Vagina (tissue), 2 donors: ENCODE data around the gene SLC2A10. TPM values are rescaled to one million over a fixed set of nuclear protein-coding genes. Genes with fewer than 3 reads are reported as not detected.

Experiments
- DNase-seq, 2 donors: peaks; one replicate each; pipeline ENCODE4 v3.0.0-alpha.2; 2017; ENCODE audit errors: extremely low spot score in 2 of 2
- H3K27ac ChIP-seq: fragments of 200-600 bp; sonication (generic); one replicate; pipeline ENCODE4 v1.5.1; 2019
- H3K27me3 ChIP-seq: fragments of 200-600 bp; sonication (generic); one replicate; pipeline ENCODE4 v1.5.1; 2019
- H3K36me3 ChIP-seq, 2 donors: fragments of 200-600 bp; sonication (generic); one replicate each; pipeline ENCODE4 v1.5.1; 2017 to 2019
- H3K4me1 ChIP-seq: fragments of 200-600 bp; sonication (generic); one replicate; pipeline ENCODE4 v1.5.1; 2019
- H3K4me3 ChIP-seq, 2 donors: fragments of 200-600 bp; sonication (generic); 1 replicate in 1 of 2; 2 replicates in 1 of 2; pipeline ENCODE4 v1.5.1; 2016 to 2019
- H3K9me3 ChIP-seq: fragments of 200-600 bp; sonication (generic); one replicate; pipeline ENCODE4 v1.5.1; 2019
- POLR2A ChIP-seq, 2 donors: fragments of 450-650 bp; IDR thresholded peaks; one replicate each; pipeline ENCODE4 v1.6.1; 2017; ENCODE audit warnings: antibody characterized with exemption in 2 of 2, mild to moderate bottlenecking in 2 of 2, moderate library complexity in 2 of 2
- POLR2AphosphoS5 ChIP-seq, 2 donors: sonication (generic); formaldehyde crosslinking; IDR thresholded peaks; one replicate each; pipeline ENCODE4 v1.9.0; 2017; ENCODE audit warnings: antibody characterized with exemption in 2 of 2, mild to moderate bottlenecking in 2 of 2, low read depth in 1 of 2; ENCODE audit not compliant: insufficient read depth in 1 of 2
- intact Hi-C: fragments of 100-400 bp; cut with DNase I; formaldehyde crosslinking; loops from one replicate; pipeline ENCODE4 v1.15.1; 2023
- total RNA-seq: library from RNA; depleted of rRNA; stranded (reverse); fragments of >200 nt; gene quantifications from one replicate; pipeline ENCODE4 v1.2.3, GENCODE V29; 2016
- TF ChIP-seq, protein P1 (sequence below), 3 experiments: fragments of 450-650 bp in 2 of 3; fragments of 200-600 bp in 1 of 3; sonication (generic) in 1 of 3; IDR thresholded peaks; one replicate each; pipeline ENCODE4 v1.5.1; 2017 to 2019; ENCODE audit warnings: antibody characterized with exemption in 3 of 3, mild to moderate bottlenecking in 2 of 3, moderate library complexity in 2 of 3

The SLC2A10 gene
- total RNA-seq, 1 donor from 2014 or later = 21.6 TPM

DNA sequence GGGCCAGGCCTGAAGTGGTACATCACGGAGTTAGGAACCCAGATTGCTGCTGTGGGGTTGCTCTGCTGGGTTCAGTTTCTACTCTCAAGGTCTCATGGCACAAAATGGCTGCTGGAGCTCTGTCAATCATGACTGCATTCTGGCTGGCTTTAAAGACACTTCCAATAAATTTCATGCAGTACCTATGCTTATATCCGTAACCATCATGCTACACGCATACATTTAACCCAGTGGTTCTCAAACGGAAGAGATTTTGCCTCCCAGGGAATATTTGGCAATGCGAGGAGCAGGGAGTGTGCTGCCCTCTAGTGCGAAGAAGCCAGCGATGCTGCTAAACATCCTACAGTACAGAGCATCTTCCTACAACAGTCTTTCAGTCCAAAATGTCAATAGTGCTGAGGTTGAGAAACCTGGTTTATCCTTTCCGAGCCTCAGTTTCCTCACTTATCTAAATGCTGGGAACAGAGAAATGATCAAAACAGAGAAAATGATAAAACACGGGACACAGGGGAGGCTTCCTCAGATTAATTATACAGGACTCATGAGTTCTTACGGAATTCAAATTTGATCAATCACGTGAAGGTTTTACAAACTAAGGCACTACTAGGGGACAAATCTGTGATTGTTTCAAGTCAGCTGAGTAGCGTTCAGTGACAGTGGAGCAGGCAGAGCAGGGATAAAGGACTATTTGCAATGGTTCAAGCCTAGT is 9.6 kb upstream of the SLC2A10 start:
- no peak overlapping the region for H3K4me3 ChIP-seq
- no peak overlapping the region for H3K27ac ChIP-seq
- H3K27me3 ChIP-seq = no peaks in the 10 kb centered on the region
- H3K9me3 ChIP-seq = no peaks in the 10 kb centered on the region
- H3K4me1 ChIP-seq = peaks cover 2% of the 10 kb centered on the region
- no peak for DNase-seq
- intact Hi-C loops = no loop called here
- no peaks in the 10 kb centered on the region for H3K36me3 ChIP-seq
- TF ChIP-seq POLR2AphosphoS5 (IDR thresholded peaks at IDR 0.05; ENCODE audit: insufficient read depth in 1 of 2, low read depth in 1 of 2) (no peak), POLR2A (IDR thresholded peaks at IDR 0.05) (no peak)
- TF ChIP-seq, protein P1, sequence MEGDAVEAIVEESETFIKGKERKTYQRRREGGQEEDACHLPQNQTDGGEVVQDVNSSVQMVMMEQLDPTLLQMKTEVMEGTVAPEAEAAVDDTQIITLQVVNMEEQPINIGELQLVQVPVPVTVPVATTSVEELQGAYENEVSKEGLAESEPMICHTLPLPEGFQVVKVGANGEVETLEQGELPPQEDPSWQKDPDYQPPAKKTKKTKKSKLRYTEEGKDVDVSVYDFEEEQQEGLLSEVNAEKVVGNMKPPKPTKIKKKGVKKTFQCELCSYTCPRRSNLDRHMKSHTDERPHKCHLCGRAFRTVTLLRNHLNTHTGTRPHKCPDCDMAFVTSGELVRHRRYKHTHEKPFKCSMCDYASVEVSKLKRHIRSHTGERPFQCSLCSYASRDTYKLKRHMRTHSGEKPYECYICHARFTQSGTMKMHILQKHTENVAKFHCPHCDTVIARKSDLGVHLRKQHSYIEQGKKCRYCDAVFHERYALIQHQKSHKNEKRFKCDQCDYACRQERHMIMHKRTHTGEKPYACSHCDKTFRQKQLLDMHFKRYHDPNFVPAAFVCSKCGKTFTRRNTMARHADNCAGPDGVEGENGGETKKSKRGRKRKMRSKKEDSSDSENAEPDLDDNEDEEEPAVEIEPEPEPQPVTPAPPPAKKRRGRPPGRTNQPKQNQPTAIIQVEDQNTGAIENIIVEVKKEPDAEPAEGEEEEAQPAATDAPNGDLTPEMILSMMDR (IDR thresholded peaks at IDR 0.05) = no peak

DNA sequence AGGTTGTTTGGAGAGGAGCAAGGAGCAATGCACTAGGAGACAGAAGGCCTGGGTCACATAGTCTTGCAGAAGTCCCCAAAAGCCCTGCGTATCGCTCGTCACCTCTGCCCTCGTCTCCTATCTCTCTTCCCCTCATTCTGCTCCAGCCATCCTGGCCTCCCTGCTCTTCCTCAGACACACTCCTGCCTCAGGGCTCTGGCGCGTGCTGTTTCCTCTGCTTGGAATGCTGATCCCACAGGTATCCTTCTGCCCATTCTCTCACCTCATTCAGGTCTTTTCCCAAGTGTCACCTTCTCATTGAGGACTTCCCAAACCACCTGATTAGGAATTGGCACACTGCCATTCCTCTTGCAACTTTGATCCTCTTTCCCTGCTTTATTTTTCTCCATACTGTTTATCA is 9.0 kb upstream of the SLC2A10 start:
- TF ChIP-seq, protein P1 (IDR thresholded peaks at IDR 0.05) = no peak
- no peak for TF ChIP-seq POLR2AphosphoS5 (IDR thresholded peaks at IDR 0.05; ENCODE audit: insufficient read depth in 1 of 2, low read depth in 1 of 2)
- TF ChIP-seq POLR2A (IDR thresholded peaks at IDR 0.05) = no peak
- no peaks in the 10 kb centered on the region for H3K36me3 ChIP-seq
- no peaks in the 10 kb centered on the region for H3K9me3 ChIP-seq
- intact Hi-C loops = no loop called here
- H3K4me3 ChIP-seq = no peak overlapping the region
- H3K27me3 ChIP-seq = no peaks in the 10 kb centered on the region
- H3K27ac ChIP-seq = no peak overlapping the region
- peaks cover 6% of the 10 kb centered on the region for H3K4me1 ChIP-seq
- no peak for DNase-seq

DNA sequence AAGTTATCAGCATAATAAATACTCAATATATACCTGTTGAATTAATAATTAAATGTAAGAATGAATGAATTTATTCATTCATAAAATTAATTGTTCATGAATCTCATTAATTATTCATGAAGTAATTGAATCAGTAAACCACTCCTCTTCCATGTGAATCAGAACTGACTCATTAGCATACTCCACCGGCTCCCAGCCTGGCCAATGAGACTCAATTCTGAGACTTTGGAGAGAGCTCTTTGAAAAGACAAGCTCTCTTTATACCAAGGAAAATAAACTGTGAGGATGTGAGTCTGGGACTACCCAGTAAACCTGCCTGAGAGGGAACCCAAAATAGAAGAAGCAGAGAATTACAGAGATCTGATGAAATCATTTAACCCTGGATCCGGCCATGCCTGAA is 8.4 kb upstream of the SLC2A10 start:
- no peak for DNase-seq
- no peaks in the 10 kb centered on the region for H3K27me3 ChIP-seq

DNA sequence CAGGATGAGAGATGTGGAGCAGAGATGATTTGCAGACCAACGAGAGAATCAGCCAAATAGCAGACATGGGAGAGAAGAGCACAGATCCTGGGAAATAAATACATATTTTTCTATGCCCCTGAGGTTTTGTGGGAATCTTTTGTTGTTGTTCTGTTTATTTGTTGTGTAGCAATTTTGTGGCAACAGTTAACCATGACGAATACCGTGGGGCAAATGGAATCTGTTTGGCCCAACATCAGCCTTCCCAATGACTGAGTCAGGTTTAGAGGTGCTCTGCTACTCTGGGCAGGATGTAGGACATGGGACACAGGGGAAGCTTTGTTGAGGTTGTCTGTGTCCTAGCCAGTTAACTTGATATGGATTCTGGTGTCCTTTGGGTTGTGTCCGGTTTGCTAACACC is 7.9 kb upstream of the SLC2A10 start:
- intact Hi-C loops = no loop called here
- Histone ChIP-seq H3K9me3 (no peaks in the 10 kb centered on the region), H3K4me1 (peaks cover 6% of the 10 kb centered on the region), H3K4me3 (no peak overlapping the region), H3K27ac (no peak overlapping the region), H3K36me3 (no peaks in the 10 kb centered on the region), H3K27me3 (no peaks in the 10 kb centered on the region)
- TF ChIP-seq POLR2A (IDR thresholded peaks at IDR 0.05) = no peak
- no peak for DNase-seq

More for the DNA sequence above, 8.4 kb upstream of the SLC2A10 start:
- Histone ChIP-seq H3K4me3 (no peak overlapping the region), H3K4me1 (peaks cover 6% of the 10 kb centered on the region), H3K27ac (no peak overlapping the region), H3K36me3 (no peaks in the 10 kb centered on the region), H3K9me3 (no peaks in the 10 kb centered on the region)
- intact Hi-C loops = no loop called here
- TF ChIP-seq POLR2A (IDR thresholded peaks at IDR 0.05) (no peak), POLR2AphosphoS5 (IDR thresholded peaks at IDR 0.05; ENCODE audit: insufficient read depth in 1 of 2, low read depth in 1 of 2) (no peak)
- TF ChIP-seq, protein P1 (IDR thresholded peaks at IDR 0.05) = no peak

DNA sequence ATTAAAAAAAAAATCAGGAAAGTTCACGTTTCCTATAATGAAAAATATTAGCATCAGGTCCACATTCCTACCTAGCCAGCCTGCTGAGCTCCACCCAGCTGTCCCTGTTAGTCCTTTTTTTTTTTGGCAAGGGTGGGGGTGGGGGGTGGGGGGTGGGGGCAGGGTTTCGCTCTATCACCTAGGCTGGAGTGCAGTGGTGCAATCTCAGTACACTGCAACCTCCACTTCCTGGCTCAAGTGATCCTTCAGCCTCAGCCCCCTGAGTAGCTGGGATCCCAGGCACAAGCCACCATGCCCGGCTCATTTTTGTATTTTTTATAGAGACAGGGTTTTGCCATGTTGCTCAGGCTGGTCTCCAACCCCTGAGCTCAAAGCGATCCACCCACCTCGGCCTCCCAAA is 7.5 kb upstream of the SLC2A10 start:
- no peak overlapping the region for H3K27ac ChIP-seq
- no peaks in the 10 kb centered on the region for H3K9me3 ChIP-seq
- H3K27me3 ChIP-seq = no peaks in the 10 kb centered on the region
- H3K4me1 ChIP-seq = peaks cover 6% of the 10 kb centered on the region
- no peak overlapping the region for H3K4me3 ChIP-seq
- intact Hi-C loops = no loop called here
- TF ChIP-seq POLR2A (IDR thresholded peaks at IDR 0.05) (no peak), POLR2AphosphoS5 (IDR thresholded peaks at IDR 0.05; ENCODE audit: insufficient read depth in 1 of 2, low read depth in 1 of 2) (no peak)
- TF ChIP-seq, protein P1 (IDR thresholded peaks at IDR 0.05) = no peak
- H3K36me3 ChIP-seq = no peaks in the 10 kb centered on the region
- DNase-seq = no peak
